ENCODE results near the gene AHSG.

GRCh38 chr3:186642014-186642413 is 29.2 kb downstream of the AHSG start:
- TF ChIP-seq CTCF (IDR thresholded peaks at IDR 0.05) (no peak), POLR2A (IDR thresholded peaks at IDR 0.05) (no peak)

All from adrenal gland (tissue), 5 donors.